OCI-LY3 (cell line): ENCODE measurements around the gene KIF18B.

Experiments
- H2AFZ ChIP-seq: fragments of 200-600, 300-600 bp; shearing (Covaris generic); 2 replicates; pipeline ENCODE4 v1.6.0; 2014; ENCODE audit warnings: antibody characterized with exemption, low read depth, low read length
- H3K27ac ChIP-seq: fragments of 200-600, 300-600 bp; sonication (generic); 2 replicates; pipeline ENCODE4 v1.5.1; 2014; ENCODE audit warnings: mild to moderate bottlenecking, low read length, moderate library complexity, mixed read lengths
- H3K27me3 ChIP-seq: fragments of 200-600, 300-600 bp; sonication (generic); 2 replicates; pipeline ENCODE4 v1.6.1; 2014; ENCODE audit warnings: low read depth, low read length, mixed read lengths
- H3K36me3 ChIP-seq: fragments of 200-600, 300-600 bp; sonication (generic); replicated peaks from 2 replicates; pipeline ENCODE3; 2014; ENCODE audit warnings: low read depth, low read length, mixed read lengths
- H3K4me1 ChIP-seq: fragments of 300-600, 200-600 bp; sonication (generic); 2 replicates; pipeline ENCODE4 v1.6.1; 2014; ENCODE audit warnings: low read length, mixed read lengths
- H3K4me2 ChIP-seq: fragments of 200-600, 300-600 bp; sonication (generic); 2 replicates; pipeline ENCODE4 v1.6.1; 2014; ENCODE audit warnings: low read length, mixed read lengths
- H3K4me3 ChIP-seq: fragments of 300-600, 200-600 bp; sonication (generic); 2 replicates; pipeline ENCODE4 v1.5.1; 2014; ENCODE audit warnings: antibody characterized with exemption, mild to moderate bottlenecking, low read length, moderate library complexity
- H3K79me2 ChIP-seq: fragments of 300-600, 200-600 bp; shearing (Covaris generic); 2 replicates; pipeline ENCODE4 v1.6.1; 2014; ENCODE audit warnings: mild to moderate bottlenecking, low read length, mixed read lengths
- H3K9ac ChIP-seq: fragments of 300-600, 200-600 bp; shearing (Covaris generic); 2 replicates; pipeline ENCODE4 v1.6.0; 2014; ENCODE audit warnings: mild to moderate bottlenecking, low read length, moderate library complexity
- H3K9me3 ChIP-seq: fragments of 200-600, 300-600 bp; shearing (Covaris generic); 2 replicates; pipeline ENCODE4 v1.6.1; 2014; ENCODE audit warnings: low read length, mixed read lengths; ENCODE audit not compliant: insufficient read depth
- H4K20me1 ChIP-seq: fragments of 200-600, 300-600 bp; sonication (generic); 2 replicates; pipeline ENCODE4 v1.6.1; 2016; ENCODE audit warnings: low read length, mixed read lengths; ENCODE audit not compliant: insufficient read depth
- EZH2phosphoT487 ChIP-seq: fragments of 200-600 bp; shearing (Covaris generic); IDR thresholded peaks from 2 replicates; pipeline ENCODE4 v1.6.1; 2018; ENCODE audit warnings: antibody characterized with exemption, mixed run types, low read depth
- TF ChIP-seq, protein P1 (sequence below): fragments of 200-600, 300-600 bp; sonication (generic); IDR thresholded peaks from 2 replicates; pipeline ENCODE4 v1.5.1; 2014; ENCODE audit warnings: antibody characterized with exemption, low read length, low read depth

Gene KIF18B

DNA sequence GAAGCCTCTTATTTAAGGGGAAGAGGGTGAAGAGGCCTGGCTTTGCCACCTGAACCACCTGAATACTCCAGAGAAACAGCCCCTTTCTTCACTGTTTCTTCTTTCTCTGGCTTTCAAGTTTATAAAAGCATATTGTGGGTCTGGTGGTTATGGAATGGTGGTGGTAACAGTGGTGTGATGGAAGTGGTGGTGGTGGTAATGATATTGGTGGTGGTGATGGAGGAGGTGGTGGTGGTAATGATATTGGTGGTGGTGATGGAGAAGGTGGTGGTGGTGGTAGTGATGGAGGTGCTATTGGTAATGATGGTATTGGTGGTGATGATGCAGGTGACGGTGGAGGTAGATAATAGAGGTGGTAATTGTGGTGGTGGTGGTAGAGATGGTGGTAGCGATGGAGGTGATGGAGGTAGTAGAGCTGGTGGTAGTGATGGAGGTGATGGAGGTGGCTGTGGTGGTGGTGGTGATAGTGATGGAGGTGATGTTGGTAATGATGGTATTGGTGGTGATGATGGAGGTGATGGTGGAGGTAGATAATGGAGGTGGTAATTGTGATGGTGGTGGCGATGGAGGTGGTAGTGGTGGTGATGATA, 34.6 kb upstream of the KIF18B start:
- Histone ChIP-seq H3K4me3 (no peak overlapping the region), H3K9ac (no peak overlapping the region), H3K4me2 (no peak overlapping the region), H3K9me3 (no peaks in the 10 kb centered on the region), H2AFZ (no peak overlapping the region), H3K27me3 (peaks cover 33% of the 10 kb centered on the region), H3K79me2 (no peaks in the 10 kb centered on the region), H3K36me3 (no peaks in the 10 kb centered on the region), H4K20me1 (no peaks in the 10 kb centered on the region), H3K27ac (no peak overlapping the region), H3K4me1 (peaks cover 8% of the 10 kb centered on the region; the same call in 1 of the 2 replicates)
- TF ChIP-seq, protein P1, sequence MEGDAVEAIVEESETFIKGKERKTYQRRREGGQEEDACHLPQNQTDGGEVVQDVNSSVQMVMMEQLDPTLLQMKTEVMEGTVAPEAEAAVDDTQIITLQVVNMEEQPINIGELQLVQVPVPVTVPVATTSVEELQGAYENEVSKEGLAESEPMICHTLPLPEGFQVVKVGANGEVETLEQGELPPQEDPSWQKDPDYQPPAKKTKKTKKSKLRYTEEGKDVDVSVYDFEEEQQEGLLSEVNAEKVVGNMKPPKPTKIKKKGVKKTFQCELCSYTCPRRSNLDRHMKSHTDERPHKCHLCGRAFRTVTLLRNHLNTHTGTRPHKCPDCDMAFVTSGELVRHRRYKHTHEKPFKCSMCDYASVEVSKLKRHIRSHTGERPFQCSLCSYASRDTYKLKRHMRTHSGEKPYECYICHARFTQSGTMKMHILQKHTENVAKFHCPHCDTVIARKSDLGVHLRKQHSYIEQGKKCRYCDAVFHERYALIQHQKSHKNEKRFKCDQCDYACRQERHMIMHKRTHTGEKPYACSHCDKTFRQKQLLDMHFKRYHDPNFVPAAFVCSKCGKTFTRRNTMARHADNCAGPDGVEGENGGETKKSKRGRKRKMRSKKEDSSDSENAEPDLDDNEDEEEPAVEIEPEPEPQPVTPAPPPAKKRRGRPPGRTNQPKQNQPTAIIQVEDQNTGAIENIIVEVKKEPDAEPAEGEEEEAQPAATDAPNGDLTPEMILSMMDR = no peak
- no peak for TF ChIP-seq EZH2phosphoT487

DNA sequence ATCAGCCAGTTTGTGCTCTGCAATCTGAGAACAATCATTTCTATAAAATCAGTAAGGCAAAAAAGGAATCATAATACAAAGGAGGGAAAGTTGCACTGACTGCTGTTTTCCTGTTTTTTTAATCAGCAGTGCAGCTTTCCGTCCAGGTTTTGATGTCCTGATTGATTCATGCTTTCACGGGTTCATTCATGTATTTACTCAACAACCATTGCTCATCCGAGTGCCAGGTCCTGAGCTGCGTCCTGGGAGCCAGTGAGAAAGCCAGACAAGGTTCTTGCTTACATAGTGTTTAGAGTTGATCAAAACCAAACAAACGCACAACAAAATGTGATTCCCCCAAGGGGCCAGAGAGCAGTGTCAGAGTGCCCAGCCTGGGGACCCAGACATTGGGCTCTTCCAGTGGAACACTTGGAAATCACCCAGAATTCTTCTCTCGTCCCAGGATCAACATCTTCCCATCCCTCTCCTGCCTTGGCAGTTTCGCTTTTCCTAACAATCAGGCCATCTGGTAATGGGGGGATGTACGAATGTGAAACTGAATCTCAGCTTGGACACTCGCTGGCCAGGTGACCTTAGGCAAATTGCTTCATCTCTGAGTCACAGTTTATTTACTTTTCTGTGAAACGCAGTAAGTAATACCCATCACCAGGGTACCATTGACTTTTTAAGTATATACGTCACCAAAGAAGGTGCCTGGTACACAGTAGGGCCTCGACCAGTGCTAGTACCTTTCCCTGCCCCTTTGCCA, 33.8 kb upstream of the KIF18B start:
- TF ChIP-seq, protein P1 = no peak
- TF ChIP-seq EZH2phosphoT487 = no peak
- Histone ChIP-seq H3K4me1 (peaks cover 8% of the 10 kb centered on the region; the same call in 1 of the 2 replicates), H3K9me3 (no peaks in the 10 kb centered on the region), H3K4me2 (no peak overlapping the region), H3K9ac (no peak overlapping the region), H3K27me3 (peaks cover 39% of the 10 kb centered on the region), H4K20me1 (no peaks in the 10 kb centered on the region), H3K27ac (no peak overlapping the region), H3K4me3 (no peak overlapping the region), H3K36me3 (no peaks in the 10 kb centered on the region), H3K79me2 (no peaks in the 10 kb centered on the region), H2AFZ (no peak overlapping the region)

DNA sequence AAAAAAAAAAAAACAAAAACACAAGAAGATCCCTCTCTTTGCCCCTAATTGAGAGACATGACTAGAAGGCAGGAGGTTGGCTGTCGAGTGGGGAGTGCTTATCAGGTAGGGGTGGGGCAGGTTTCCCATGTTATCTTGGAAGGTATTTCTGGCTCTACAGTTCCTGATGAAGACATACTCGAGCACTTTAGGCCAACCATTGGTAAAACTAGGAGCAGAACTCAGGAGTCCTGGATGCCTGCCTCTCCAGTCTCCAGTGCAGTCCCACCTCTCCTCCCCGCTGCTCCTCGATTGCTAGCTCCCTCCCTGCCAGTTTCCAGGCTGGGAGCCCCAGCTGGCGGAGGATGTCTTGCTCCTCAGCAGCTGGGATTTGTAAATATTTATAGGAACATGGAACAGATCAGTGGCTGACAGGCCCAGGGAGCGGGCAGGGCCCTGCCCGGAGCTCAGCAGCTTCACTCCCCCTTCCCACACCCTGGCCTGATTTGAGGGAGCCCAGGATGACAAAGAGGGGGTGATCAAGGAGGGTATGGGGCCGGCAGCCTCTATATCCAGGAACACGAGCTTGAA, 31.9 kb upstream of the KIF18B start:
- H3K79me2 ChIP-seq = no peaks in the 10 kb centered on the region
- H3K4me3 ChIP-seq = no peak overlapping the region
- no peak overlapping the region for H3K4me2 ChIP-seq
- no peaks in the 10 kb centered on the region for H3K36me3 ChIP-seq
- no peaks in the 10 kb centered on the region for H4K20me1 ChIP-seq
- H3K27me3 ChIP-seq = peaks cover 41% of the 10 kb centered on the region
- H3K9me3 ChIP-seq = no peaks in the 10 kb centered on the region
- TF ChIP-seq, protein P1 = no peak
- TF ChIP-seq EZH2phosphoT487 = no peak
- no peak overlapping the region for H3K9ac ChIP-seq
- H3K4me1 ChIP-seq = peaks cover 8% of the 10 kb centered on the region; the same call in 1 of the 2 replicates
- H3K27ac ChIP-seq = no peak overlapping the region
- H2AFZ ChIP-seq = no peak overlapping the region

DNA sequence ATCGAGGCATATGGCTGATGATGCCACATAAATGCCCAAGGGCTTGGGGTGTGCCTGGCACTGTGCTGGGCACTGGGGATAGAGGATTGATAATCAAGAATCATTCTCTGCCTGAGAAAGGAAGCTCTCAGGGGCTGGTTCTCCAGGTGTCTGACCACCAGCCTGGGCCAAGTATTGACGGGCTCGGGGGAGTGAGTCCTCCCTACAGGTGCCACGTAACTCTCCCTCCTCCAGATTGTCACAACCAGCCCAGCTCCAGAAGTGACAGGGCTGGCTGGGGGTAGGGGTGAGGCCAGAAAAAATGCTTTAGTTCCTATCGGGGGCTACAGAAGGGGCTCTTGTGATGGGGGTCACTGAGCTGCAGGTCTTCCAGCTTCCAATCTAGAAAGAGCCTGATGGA, 31.2 kb upstream of the KIF18B start:
- H3K79me2 ChIP-seq = no peaks in the 10 kb centered on the region
- H3K4me2 ChIP-seq = no peak overlapping the region
- no peak overlapping the region for H2AFZ ChIP-seq
- no peak overlapping the region for H3K27ac ChIP-seq
- H3K27me3 ChIP-seq = peaks cover 42% of the 10 kb centered on the region
- H3K9ac ChIP-seq = no peak overlapping the region
- H3K4me3 ChIP-seq = no peak overlapping the region
- no peaks in the 10 kb centered on the region for H4K20me1 ChIP-seq
- no peaks in the 10 kb centered on the region for H3K36me3 ChIP-seq
- no peaks in the 10 kb centered on the region for H3K9me3 ChIP-seq
- peaks cover 5% of the 10 kb centered on the region; the same call in 1 of the 2 replicates for H3K4me1 ChIP-seq
- TF ChIP-seq, protein P1 = no peak
- TF ChIP-seq EZH2phosphoT487 = no peak
